GM12878 (cell line): Measurements from ENCODE around the gene DNASE2. TPM values are rescaled to one million over a fixed set of nuclear protein-coding genes. Genes with fewer than 3 reads are reported as not detected.
A peak's percentile ranks its signal among the peaks of the same experiment; 100 is the strongest.

ENCODE experiments used
- BHLHE40 ChIP-seq, 2 experiments: fragments of 450-650 bp in 1 of 2; IDR thresholded peaks; 2 replicates each; pipeline ENCODE4 v1.6.1; 2011 to 2017; ENCODE audit warnings: low read depth in 2 of 2, borderline replicate concordance in 1 of 2, improper control_type of control experiment in 1 of 2, low read length in 1 of 2, mild to moderate bottlenecking in 1 of 2
- CBX3 ChIP-seq: fragments of 200-600 bp; sonication (generic); IDR thresholded peaks from 2 replicates; pipeline ENCODE4 v1.6.1; 2016; ENCODE audit warnings: low read depth, borderline replicate concordance
- FOS ChIP-seq: IDR thresholded peaks from 3 replicates; pipeline ENCODE4 v1.6.1; 2011; ENCODE audit warnings: borderline replicate concordance; ENCODE audit not compliant: insufficient read length; ENCODE audit errors: extremely low read depth
- HDGF ChIP-seq: fragments of 450-650 bp; IDR thresholded peaks from 2 replicates; pipeline ENCODE4 v1.6.1; 2016; ENCODE audit warnings: antibody characterized with exemption
- IKZF1 ChIP-seq: fragments of 450-650 bp; conservative IDR thresholded peaks from 2 replicates; pipeline ENCODE4 v1.6.1; 2017; ENCODE audit warnings: antibody characterized with exemption, mild to moderate bottlenecking
- LARP7 ChIP-seq: fragments of 450-650 bp; IDR thresholded peaks from 2 replicates; pipeline ENCODE4 v1.6.1; 2017; ENCODE audit warnings: mild to moderate bottlenecking
- MTA2 ChIP-seq: fragments of 450-650 bp; IDR thresholded peaks from 2 replicates; pipeline ENCODE4 v1.6.1; 2016; ENCODE audit warnings: low read depth, mild to moderate bottlenecking, moderate library complexity
- NR2C2 ChIP-seq: IDR thresholded peaks from 2 replicates; pipeline ENCODE4 v1.6.1; 2011; ENCODE audit warnings: borderline replicate concordance, low read depth; ENCODE audit not compliant: control insufficient read depth, insufficient read length
- PBX3 ChIP-seq: IDR thresholded peaks from 2 replicates; pipeline ENCODE4 v1.6.1; 2011; ENCODE audit warnings: mild to moderate bottlenecking, low read depth, low read length, moderate library complexity; ENCODE audit not compliant: insufficient replicate concordance
- RCOR1 ChIP-seq: conservative IDR thresholded peaks from 2 replicates; pipeline ENCODE4 v1.6.1; 2012; ENCODE audit warnings: low read depth, low read length, improper control_type of control experiment
- RELA ChIP-seq: fragments of 450-650 bp; IDR thresholded peaks from 2 replicates; pipeline ENCODE4 v1.8.0; 2014; ENCODE audit warnings: borderline replicate concordance; ENCODE audit not compliant: partially characterized antibody
- SMAD1 ChIP-seq: fragments of 450-650 bp; IDR thresholded peaks from 2 replicates; pipeline ENCODE4 v1.6.1; 2018; ENCODE audit warnings: mild to moderate bottlenecking, low read depth; ENCODE audit not compliant: partially characterized antibody
- SREBF2 ChIP-seq: IDR thresholded peaks from 2 replicates; pipeline ENCODE4 v1.6.1; 2012; ENCODE audit warnings: mild to moderate bottlenecking, low read length
- TCF3 ChIP-seq: IDR thresholded peaks from 2 replicates; pipeline ENCODE4 v1.6.1; 2012; ENCODE audit warnings: low read depth, mild to moderate bottlenecking, low read length, borderline replicate concordance; ENCODE audit not compliant: insufficient read depth
- WRNIP1 ChIP-seq: IDR thresholded peaks from 2 replicates; pipeline ENCODE4 v1.6.1; 2011; ENCODE audit warnings: low read depth, low read length, improper control_type of control experiment, borderline replicate concordance
- ZBTB11 ChIP-seq: fragments of 450-650 bp; formaldehyde crosslinking; IDR thresholded peaks from 2 replicates; pipeline ENCODE4 v1.5.0; 2022; ENCODE audit warnings: mild to moderate bottlenecking, missing genetic modification characterization
- ZNF207 ChIP-seq: fragments of 450-650 bp; IDR thresholded peaks from 2 replicates; pipeline ENCODE4 v1.6.1; 2014; ENCODE audit warnings: antibody characterized with exemption, mild to moderate bottlenecking, borderline replicate concordance
- ZNF274 ChIP-seq: IDR thresholded peaks from one replicate; pipeline ENCODE4 v1.8.0; 2011; ENCODE audit not compliant: insufficient read length, insufficient read depth
- ZNF384 ChIP-seq: IDR thresholded peaks from 2 replicates; pipeline ENCODE4 v1.6.1; 2012; ENCODE audit warnings: low read depth, mild to moderate bottlenecking, low read length, improper control_type of control experiment, borderline replicate concordance
- ZNF592 ChIP-seq: fragments of 450-650 bp; IDR thresholded peaks from 2 replicates; pipeline ENCODE4 v1.6.1; 2017; ENCODE audit warnings: mild to moderate bottlenecking, moderate library complexity
- polyA plus RNA-seq, 11 experiments: library from polyadenylated mRNA; depleted of rRNA in 4 of 11; unstranded in 6 of 11; stranded (reverse) in 5 of 11; fragments of >200 nt; fragmentation: Nextera tagmentation in 4 of 11; fragmentation: Illumina TruSeq in 1 of 11; extraction: Ambion mirVana in 4 of 11; extraction: Trizol in 1 of 11; gene quantifications; 1 replicate in 1 of 11; 2 replicates in 10 of 11; pipeline versions ENCODE4 v1.2.1 to v1.2.3, GENCODE V29; 2011 to 2016; ENCODE audit warnings: inconsistent platforms in 2 of 11, missing spikeins in 2 of 11, low read depth in 1 of 11
- total RNA-seq, 4 experiments: library from RNA; depleted of rRNA in 3 of 4; stranded (reverse); fragments of >200 nt in 3 of 4; fragmentation: Illumina TruSeq in 1 of 4; extraction: Trizol in 1 of 4; gene quantifications; 2 replicates each; pipeline versions ENCODE4 v1.2.1 to v1.2.3, GENCODE V29; 2013 to 2021

DNASE2 gene
- total and polyA plus RNA-seq, 10 of the 15 experiments (the other 5 are each of a cell fraction or from before 2014, with no cell fraction given), result 4.9 to 32.1 (median 22.0) TPM

DNA sequence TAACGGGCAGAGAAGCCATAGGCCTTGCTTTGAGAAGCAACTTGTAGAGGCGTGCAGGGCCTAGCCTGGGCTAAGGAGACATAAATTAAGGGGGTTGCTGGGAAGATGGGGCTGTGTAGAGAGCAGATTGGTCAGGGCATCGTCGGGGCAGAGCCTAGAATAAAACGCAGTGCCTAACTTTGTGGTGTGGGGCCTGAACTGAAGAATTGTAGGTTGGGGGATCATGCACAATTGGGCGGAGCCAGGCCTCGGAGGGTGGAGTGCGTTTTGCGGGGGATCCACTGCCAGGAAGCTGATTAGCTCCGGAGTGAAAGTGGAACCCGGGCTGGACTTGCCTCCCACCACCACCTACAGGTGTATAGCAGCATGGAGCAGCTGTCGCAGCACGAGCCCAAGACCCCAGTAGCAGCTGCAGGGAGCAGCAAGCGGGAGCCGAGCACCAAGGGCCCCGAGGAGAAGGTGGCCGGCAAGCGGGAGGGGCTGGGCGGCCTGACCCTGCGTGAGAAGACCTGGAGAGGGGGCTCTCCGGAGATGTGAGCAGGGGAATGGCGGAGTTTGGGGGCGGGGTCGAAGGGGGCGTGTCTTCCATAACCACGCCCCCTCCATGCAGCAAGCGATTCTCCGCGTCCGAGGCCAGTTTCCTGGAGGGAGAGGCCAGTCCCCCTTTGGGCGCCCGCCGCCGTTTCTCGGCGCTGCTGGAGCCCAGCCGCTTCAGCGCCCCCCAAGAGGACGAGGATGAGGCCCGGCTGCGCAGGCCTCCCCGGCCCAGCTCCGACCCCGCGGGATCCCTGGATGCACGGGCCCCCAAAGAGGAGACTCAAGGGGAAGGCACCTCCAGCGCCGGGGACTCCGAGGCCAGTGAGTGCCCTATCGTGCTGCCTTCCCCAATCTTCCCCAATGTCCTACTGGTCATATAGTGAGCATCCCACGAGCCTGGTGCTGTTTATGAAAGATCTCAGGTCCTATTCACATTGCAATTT is 13.8 kb downstream of the DNASE2 start (continued):
- TF ChIP-seq TCF3, result 0 out of 2 replicates have a peak, but pooled peaks have one; percentile 35
- peak in 1 of 2 experiments; percentile 43; a peak in 1 of 4 replicates for TF ChIP-seq BHLHE40 (IDR thresholded peaks at IDR 0.05; ENCODE audit: borderline replicate concordance in 1 of 2, low read depth in 2 of 2, low read length in 1 of 2)
- TF ChIP-seq SREBF2, result no peak
- no peak for TF ChIP-seq ZNF274
- no peak for TF ChIP-seq FOS
- 0 out of 2 replicates have a peak, but pooled peaks have one; percentile 19 for TF ChIP-seq LARP7
- no peak for TF ChIP-seq PBX3
- no peak for TF ChIP-seq WRNIP1
- no peak for TF ChIP-seq RCOR1
- no peak for TF ChIP-seq NR2C2
- peak; percentile 67; the same call in 1 of the 2 replicates for TF ChIP-seq HDGF
- peak; percentile 37 for TF ChIP-seq IKZF1
- 0 out of 2 replicates have a peak, but pooled peaks have one; percentile 24 for TF ChIP-seq ZNF384
- no peak for TF ChIP-seq ZBTB11 (CRISPR knock-in tag)
- TF ChIP-seq SMAD1, result no peak
- 0 out of 2 replicates have a peak, but pooled peaks have one; percentile 24 for TF ChIP-seq ZNF207
- no peak for TF ChIP-seq CBX3
- 0 out of 2 replicates have a peak, but pooled peaks have one; percentile 10 for TF ChIP-seq MTA2
- no peak for TF ChIP-seq ZNF592
- TF ChIP-seq RELA, result no peak
